ENCODE data around the gene PLAAT2.
A peak's percentile ranks its signal among the peaks of the same experiment; 100 is the strongest.

Gene PLAAT2

DNA sequence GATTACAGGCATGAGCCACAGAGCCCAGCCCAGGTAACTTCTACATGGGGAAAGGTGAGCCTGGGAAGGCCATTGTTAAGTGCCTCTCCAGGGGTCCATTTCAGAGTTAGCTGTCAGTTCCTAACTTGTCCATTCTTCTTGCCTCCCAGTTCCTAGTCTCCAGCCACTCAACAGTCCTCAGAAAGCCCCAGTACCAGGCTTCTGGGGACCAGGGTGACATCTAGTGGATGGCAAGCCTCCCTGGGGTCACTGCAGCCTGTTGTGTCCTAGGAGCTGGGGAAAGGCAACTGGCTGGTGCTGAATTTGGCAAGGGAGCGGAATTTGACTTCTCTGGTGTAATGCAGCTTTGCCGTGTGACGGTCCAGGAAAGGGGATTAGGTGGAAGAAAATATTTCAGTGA lies 55.2 kb downstream of the PLAAT2 start:
- H3K79me2 ChIP-seq (ENCODE audit: insufficient read depth, low read length): no peaks in the 10 kb centered on the region
- TF ChIP-seq, protein P1, sequence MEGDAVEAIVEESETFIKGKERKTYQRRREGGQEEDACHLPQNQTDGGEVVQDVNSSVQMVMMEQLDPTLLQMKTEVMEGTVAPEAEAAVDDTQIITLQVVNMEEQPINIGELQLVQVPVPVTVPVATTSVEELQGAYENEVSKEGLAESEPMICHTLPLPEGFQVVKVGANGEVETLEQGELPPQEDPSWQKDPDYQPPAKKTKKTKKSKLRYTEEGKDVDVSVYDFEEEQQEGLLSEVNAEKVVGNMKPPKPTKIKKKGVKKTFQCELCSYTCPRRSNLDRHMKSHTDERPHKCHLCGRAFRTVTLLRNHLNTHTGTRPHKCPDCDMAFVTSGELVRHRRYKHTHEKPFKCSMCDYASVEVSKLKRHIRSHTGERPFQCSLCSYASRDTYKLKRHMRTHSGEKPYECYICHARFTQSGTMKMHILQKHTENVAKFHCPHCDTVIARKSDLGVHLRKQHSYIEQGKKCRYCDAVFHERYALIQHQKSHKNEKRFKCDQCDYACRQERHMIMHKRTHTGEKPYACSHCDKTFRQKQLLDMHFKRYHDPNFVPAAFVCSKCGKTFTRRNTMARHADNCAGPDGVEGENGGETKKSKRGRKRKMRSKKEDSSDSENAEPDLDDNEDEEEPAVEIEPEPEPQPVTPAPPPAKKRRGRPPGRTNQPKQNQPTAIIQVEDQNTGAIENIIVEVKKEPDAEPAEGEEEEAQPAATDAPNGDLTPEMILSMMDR (IDR thresholded peaks at IDR 0.05; ENCODE audit: borderline replicate concordance, extremely low read depth, low read length, poor library complexity, severe bottlenecking): peak; percentile 55
- no peak for TF ChIP-seq EZH2 (IDR thresholded peaks at IDR 0.05; ENCODE audit: borderline replicate concordance, low read depth, low read length, severe bottlenecking)
- ATAC-seq (ENCODE audit: insufficient read depth, low read depth): peak; percentile 58; the same call in 2 of the 3 replicates
- H4K20me1 ChIP-seq (ENCODE audit: insufficient read depth, low read length): no peaks in the 10 kb centered on the region
- no peak overlapping the region for H2AFZ ChIP-seq (ENCODE audit: low read depth, low read length)
- no peaks in the 10 kb centered on the region for H3K9me3 ChIP-seq (ENCODE audit: insufficient read depth, low read length, severe bottlenecking)
- H3K4me1 ChIP-seq (ENCODE audit: insufficient read depth, low read length): no peaks in the 10 kb centered on the region
- DNase-seq: peak; percentile 16
- no peak overlapping the region for H3K9ac ChIP-seq (ENCODE audit: low read depth, low read length)
- H3K4me2 ChIP-seq (ENCODE audit: insufficient read depth, low read length): no peak overlapping the region
- no peak overlapping the region for H3K4me3 ChIP-seq (ENCODE audit: low read depth in 1 of 2, low read length in 2 of 2)
- H3K27me3 ChIP-seq (ENCODE audit: insufficient read depth, low read length, poor library complexity): no peaks in the 10 kb centered on the region
- H3K36me3 ChIP-seq (ENCODE audit: insufficient read depth, low read length): no peaks in the 10 kb centered on the region
- H3K27ac ChIP-seq (ENCODE audit: low read length): no peak overlapping the region

DNA sequence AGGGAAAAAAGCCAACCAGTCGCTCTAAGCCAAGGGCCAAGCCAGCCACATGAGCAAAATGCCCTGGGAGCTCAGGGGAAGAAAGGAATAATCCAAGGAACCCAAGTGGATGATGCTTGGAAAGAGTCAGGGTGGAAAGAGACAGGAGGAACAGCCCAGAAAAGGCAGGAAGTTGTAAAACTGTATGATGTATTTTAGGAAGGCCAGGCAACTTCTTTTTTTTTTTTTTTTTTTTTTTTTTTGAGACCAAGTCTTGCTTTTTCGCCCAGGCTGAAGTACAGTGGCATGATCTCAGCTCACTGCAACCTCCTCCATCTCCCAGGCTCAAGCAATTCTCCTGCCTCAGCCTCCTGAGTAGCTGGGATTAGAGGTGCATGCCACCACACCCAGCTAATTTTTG lies 55.7 kb downstream of the PLAAT2 start:
- no peak overlapping the region for H3K9ac ChIP-seq (ENCODE audit: low read depth, low read length)
- H4K20me1 ChIP-seq (ENCODE audit: insufficient read depth, low read length): no peaks in the 10 kb centered on the region
- H3K27me3 ChIP-seq (ENCODE audit: insufficient read depth, low read length, poor library complexity): no peaks in the 10 kb centered on the region
- no peak for ATAC-seq (ENCODE audit: insufficient read depth, low read depth)
- no peaks in the 10 kb centered on the region for H3K79me2 ChIP-seq (ENCODE audit: insufficient read depth, low read length)
- no peaks in the 10 kb centered on the region for H3K9me3 ChIP-seq (ENCODE audit: insufficient read depth, low read length, severe bottlenecking)
- no peak overlapping the region for H3K4me2 ChIP-seq (ENCODE audit: insufficient read depth, low read length)
- no peaks in the 10 kb centered on the region for H3K4me1 ChIP-seq (ENCODE audit: insufficient read depth, low read length)
- no peaks in the 10 kb centered on the region for H3K36me3 ChIP-seq (ENCODE audit: insufficient read depth, low read length)
- DNase-seq: no peak
- H3K27ac ChIP-seq (ENCODE audit: low read length): no peak overlapping the region
- H3K4me3 ChIP-seq (ENCODE audit: low read depth in 1 of 2, low read length in 2 of 2): no peak overlapping the region
- no peak overlapping the region for H2AFZ ChIP-seq (ENCODE audit: low read depth, low read length)
- TF ChIP-seq, protein P1 (IDR thresholded peaks at IDR 0.05; ENCODE audit: borderline replicate concordance, extremely low read depth, low read length, poor library complexity, severe bottlenecking): no peak
- no peak for TF ChIP-seq EZH2 (IDR thresholded peaks at IDR 0.05; ENCODE audit: borderline replicate concordance, low read depth, low read length, severe bottlenecking)

DNA sequence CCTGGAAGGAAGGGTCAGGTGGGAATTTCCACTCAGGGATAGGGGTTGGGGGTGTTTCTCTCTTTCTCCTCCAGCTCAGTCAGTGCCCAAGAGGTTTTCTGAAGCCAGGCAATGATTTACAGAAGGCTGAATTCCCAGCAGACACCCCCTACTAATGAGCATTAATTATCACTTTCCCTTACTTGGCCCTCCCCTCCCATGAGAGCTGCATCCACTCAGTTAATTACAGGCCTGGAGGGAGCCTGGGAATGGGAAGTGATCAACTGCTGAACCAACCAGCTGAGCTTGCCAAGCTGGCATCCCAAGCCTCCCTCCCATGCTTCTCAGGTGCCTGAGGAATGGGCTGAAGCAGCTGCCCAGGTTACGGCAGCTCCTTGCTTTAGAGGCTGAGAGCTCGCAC lies 56.3 kb downstream of the PLAAT2 start:
- Histone ChIP-seq H3K9ac (ENCODE audit: low read depth, low read length) (no peak overlapping the region), H2AFZ (ENCODE audit: low read depth, low read length) (no peak overlapping the region), H3K4me1 (ENCODE audit: insufficient read depth, low read length) (no peaks in the 10 kb centered on the region), H3K27me3 (ENCODE audit: insufficient read depth, low read length, poor library complexity) (no peaks in the 10 kb centered on the region), H3K4me2 (ENCODE audit: insufficient read depth, low read length) (no peak overlapping the region), H3K9me3 (ENCODE audit: insufficient read depth, low read length, severe bottlenecking) (no peaks in the 10 kb centered on the region), H3K36me3 (ENCODE audit: insufficient read depth, low read length) (no peaks in the 10 kb centered on the region), H3K4me3 (ENCODE audit: low read depth in 1 of 2, low read length in 2 of 2) (no peak overlapping the region), H4K20me1 (ENCODE audit: insufficient read depth, low read length) (no peaks in the 10 kb centered on the region), H3K27ac (ENCODE audit: low read length) (no peak overlapping the region), H3K79me2 (ENCODE audit: insufficient read depth, low read length) (no peaks in the 10 kb centered on the region)
- DNase-seq (no peak), ATAC-seq (ENCODE audit: insufficient read depth, low read depth) (no peak)
- TF ChIP-seq EZH2 (IDR thresholded peaks at IDR 0.05; ENCODE audit: borderline replicate concordance, low read depth, low read length, severe bottlenecking): no peak
- TF ChIP-seq, protein P1 (IDR thresholded peaks at IDR 0.05; ENCODE audit: borderline replicate concordance, extremely low read depth, low read length, poor library complexity, severe bottlenecking): no peak

All from DND-41 (cell line).